T-helper 1 cell (primary cell): ENCODE measurements around the gene NDST1.

ENCODE experiments used
- DNase-seq, 5 donors: peaks; one replicate each; pipeline ENCODE4 v3.0.0-alpha.2; 2012 to 2020

NDST1 gene

DNA sequence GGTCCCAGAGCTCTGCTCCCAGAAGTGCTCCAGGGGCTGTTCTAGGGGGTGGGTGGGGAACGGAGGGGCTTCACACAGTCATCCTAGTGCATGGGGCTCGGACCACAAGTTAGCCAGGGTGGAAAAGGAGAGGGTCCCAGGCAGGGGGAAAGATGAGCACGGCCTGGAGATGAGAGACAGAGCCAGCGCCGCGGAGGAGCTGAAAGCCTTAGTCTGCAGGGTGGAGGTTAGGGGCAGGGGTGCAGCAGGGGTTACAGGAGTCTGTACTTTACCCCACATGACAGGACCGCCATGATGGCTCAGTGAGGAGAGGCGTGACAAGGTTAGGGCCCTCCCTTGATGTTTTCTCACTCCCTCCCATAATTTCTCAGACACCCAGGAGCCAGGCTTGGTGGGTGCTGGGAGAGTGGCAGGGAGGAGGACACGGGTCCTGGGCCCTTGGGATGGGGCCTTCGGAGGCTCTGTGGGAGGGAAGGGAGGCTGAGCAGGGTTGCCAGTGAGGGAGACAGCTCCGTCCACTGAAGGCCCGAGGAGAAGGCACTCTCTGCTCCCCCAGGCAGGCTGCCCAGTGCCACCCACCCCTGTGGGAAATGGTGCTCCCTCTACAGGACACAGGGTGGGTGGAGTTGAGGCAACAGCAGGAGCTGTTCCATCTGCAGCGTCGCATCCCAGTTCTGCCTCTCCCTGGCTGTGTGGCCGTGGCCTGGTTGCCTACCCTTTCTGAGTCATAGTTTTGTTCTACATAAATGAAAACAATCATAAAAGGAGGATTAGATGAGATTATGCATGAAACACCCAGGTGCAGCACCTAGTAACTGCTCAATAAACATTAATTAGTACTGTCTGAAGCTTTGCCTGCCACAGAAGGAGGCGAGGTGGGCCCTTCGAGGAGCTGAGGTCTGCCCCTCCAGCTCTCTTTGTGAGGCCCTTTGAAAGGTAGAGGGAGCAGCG is 66.2 kb downstream of the NDST1 start:
- DNase-seq = no peak

DNA sequence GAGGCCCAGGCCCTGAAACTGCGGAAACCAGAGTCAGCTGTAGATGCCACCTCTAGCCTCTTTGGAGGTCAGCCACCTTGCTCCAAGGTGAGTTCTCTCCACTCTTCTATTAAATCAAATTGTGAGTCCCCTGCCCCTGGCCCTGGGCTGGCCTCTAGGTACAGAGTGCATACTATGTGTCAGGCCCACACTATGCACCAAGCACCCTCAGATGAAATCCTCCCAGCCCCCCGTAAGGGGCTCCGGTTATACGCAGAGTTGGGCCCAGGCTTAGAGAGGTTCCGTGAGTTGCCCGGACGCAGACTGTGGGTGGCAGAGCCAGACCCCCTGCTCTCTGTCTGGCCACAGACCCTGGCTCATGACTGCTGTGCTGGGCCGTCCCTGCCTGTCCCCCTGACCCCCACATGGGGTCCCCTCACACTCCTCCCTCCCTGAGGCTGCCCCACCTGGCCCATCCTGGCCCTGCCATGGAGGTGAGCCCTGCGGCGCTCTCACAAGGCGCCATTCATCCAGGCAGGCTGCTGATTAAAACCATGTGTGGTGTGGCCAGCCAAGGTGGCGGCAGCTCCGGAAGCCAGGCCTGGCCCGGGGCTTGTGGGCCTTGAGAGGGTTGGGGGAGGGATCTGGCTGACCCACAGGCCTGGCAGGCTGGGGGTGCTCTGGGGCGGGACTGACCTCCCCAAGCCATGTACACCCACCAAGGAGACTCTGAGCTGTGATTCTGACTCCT is 67.1 kb downstream of the NDST1 start:
- DNase-seq = no peak

DNA sequence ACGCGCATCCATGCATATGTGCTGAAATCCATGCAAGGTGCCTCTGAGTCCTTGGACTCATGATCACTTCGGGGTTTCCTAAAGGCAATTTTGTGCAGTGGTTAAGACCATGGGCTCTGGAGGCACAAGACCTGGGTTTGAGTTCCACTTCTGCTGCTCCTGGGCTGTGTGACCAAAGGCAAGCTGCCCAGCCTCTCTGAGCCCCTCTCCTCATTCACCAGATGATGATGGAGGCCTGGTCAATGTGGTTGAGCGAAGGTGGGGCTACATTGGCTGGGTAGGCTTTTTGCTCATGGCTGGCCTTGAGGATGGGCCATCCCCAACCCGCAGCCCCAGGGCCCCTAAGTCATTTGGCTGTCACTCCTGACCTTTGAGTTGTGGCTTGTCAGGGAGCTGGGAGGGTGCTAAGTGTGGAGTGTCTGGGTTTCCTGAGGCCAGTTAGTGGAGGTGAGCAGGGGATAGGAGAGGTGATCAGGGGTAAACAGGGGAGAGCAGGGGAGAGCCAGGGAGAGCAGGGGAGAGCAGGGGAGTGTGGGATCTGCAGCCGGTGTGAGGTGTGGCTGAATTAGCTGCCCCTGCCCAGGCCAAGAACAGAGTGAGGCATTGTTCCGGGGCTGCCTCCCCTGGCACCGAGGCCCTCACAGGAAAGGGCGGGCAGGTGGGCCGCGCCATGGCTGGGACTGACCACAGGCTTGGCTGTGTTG is 68.0 kb downstream of the NDST1 start:
- no peak for DNase-seq

DNA sequence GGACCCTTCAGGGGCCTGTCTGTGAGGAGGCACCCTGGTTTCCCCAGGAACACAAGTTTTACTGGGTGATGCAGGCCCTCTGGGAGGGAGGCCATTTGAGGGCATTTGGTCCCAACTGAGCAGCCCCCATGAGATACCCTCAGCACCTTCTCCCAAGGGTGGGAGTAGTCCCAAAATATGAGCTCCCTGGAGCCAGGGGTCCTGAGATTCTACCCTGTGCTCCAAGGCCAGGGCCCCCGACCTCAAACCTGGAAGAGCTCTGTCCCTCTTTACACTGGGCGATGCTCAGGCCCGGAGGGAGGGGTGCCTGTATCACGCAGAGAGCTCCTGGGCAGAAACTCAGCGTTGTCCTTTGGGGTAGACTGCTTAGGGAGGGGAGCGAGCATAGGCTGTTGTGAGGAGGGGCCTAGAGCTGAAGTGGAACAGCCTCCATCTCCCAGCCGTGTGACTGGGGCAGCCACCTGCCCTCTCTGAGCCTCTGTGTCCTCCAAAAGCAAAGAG is 68.6 kb downstream of the NDST1 start:
- no peak for DNase-seq

DNA sequence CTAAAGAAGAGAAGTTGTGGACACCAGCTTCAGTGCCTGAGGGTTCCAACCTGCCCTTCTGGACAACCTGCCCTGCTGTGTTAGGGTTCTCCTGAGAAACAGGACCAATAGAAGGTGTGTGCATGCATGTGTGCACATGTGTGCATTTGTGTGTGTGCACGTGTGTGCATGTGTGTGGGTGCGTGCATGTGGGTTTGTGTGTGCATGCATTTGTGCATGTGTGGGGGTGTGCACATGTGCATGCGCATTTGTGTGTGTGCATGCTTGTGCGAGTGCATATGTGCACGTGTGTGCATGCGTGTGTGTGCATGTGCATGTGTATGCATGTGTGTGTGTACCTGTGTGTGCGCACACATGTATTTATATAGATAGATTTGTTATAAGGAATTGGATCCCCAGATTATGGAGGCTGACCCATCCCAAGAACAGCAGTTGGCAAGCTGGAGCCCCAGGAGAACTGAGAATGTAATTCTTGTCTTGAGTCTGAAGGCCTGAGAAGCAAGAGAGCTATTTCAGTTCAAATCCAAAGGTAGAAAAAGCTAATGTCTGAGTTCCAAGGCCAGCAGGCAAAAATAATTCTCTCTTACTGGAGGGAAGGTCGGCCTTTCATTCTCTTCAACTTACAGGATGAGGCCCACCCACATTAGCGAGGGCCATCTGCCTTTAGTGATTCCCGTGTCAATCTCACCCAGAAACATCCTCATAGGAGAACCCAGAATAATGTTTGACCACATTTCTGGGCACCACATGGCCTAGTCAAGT is 69.6 kb downstream of the NDST1 start:
- no peak for DNase-seq

DNA sequence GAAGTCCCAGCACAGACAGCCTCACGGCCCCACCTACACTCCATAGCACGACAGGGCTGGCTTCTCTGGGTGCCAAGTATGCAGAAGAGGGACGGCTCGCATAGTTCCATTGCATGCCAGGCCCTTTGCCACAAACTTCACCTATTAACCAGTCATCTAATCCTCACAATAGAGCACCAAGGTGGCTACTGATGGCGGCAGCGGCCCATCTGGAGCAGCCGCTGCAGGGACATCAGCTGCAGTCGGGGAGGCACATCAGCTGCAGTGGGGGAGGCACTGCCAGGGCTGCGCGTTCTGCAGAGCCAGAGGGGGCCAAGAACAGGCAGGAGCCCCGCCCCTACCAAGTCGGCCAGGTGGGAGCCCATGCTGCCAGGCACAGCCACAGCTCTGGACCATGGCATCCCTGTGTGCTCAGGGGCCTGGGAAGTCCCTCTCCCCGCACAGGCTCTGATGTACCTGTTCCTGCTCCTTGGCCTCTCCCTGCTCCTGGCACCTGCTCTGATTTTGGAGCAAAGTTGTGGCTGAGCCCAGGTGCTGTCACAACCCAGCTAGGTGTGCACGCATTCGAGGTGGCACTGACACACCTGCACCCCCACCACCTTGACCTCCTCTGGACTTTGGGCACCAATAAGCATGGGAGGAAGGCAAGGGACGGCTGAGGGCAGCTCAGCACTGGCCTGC is 71.0 kb downstream of the NDST1 start:
- DNase-seq = no peak

DNA sequence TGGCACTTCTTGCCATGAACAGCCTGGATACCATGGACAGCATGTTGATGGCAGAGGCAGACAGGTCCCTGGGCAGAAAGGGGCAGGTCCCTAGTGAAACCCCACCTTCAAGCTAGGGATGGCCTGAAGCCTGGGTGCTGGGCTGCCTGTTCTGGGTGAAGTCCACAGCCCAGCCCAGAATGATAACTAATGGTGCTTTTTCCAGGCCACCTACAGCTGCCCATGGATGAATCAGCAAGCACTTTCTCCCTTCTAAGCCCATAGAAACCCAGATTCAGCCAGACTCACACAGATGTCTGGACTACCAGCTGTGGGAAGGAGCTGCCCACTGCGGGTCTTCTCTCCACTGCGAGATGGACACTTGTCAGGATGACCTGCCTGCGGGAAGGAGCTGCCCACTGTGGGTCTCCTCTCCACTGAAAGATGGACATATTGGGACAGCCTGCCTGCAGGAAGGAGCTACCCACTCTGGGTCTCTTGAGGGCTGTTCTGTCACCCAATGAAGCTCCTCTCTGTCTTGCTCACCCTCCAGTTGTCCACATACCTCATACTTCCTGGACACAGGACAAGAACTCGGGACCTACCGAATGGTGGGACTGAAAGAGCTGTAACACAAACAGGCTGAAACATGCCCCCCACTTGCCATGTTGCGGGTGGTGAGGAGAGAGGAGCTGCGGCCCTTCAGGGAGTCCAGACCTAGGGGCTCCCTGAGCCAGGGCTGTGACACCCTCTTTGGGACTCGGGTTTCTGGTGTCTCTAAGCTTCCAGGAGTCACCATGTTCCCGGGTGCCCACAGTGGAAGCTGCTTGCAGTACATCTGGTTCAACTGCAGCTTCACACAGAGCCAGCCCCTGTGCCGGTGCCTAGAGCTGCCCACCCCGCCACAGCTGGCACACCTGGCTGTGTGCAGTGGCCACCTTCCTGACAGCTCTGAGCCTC is 71.8 kb downstream of the NDST1 start:
- no peak for DNase-seq

DNA sequence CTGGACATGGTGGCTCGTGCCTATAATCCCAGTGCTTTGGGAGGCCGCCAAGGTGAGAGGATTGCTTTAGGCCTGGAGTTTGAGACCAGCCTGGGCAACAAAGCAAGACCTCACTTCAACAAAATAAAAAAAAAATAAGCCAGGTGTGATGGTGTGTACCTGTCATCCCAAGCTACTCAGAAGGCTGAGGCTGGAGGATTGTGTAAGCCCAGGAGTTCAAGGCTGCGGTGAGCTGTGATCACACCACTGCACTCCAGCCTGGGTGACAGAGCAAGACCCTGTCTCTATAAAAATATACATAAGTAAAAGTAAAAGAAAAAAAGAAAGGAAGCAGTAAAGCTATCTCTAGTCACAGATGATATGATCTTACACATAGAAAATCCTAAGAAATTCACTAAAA is 73.0 kb downstream of the NDST1 start:
- DNase-seq = no peak

DNA sequence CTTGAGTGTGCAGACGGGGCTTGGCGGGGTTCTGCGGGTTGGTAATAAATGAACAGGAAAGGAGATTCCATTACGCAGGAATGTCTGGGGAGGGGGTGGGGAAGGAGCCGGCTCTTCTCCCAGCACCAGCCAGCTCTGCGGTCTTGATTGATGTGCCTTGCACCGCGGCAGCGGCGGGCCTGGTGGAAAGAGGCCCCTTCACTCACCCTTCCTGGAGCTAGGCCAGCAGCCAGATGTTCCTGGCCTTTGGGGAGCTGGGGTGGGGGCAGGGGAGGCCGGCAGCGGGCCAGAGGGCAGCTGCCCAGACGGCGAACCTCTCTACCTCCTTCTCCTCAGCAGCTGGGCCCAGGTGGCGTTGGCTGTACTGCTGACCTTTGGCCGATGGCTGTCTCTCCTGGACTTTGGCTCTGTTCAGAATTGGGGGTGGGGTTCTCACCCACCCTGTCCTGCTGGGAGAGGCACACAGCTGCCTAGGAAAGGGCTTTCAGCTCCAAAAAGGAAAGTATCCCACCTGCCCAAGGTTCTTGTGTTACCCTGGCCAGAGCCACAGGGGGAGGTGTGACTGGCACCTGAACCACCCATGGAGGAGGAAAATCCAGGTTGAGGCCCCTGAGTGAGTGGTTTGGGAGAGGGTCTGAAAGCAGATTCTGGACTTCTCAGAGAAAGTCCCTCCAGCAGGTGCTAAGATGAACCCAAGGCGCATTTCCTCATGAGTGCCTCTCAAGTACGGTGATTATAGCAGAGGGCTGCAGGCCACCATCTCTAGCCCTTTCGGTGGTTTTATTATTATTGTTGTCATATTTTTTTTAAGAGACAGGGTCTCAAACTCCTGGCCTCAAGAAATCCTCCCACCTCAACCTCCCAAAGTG is 74.5 kb downstream of the NDST1 start:
- no peak for DNase-seq

DNA sequence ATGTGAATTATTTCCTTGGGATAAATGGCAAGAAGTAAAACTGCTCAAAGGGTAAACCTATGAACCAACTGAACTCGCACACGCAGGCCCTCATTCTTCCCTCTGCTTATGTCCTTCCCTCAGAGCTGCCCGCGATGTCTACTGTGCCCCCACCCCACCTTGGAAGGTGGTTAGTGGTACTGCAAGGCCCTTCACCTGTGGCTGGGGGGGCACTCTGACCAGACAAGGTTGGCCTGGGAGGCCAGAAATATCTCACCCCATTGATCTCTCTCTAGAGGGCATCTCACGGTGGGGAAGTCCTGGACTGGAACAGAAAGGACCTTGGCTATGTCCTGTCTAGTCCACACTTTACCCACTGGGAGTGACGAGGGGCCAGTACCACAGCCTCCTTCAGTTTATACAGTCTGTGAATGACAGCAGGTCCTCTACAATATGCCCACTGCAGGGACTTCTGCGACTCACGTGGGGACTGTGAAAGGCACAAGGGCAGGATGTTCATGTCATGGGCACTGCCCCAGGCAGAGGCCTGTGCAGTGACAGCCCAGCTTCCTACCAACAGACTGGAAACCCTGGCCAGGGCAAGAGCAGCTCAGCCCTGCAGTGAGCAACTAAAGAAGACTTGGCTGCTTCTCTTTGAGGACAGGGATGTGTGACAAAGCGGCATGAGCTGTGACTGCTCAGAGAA is 75.8 kb downstream of the NDST1 start:
- no peak for DNase-seq

DNA sequence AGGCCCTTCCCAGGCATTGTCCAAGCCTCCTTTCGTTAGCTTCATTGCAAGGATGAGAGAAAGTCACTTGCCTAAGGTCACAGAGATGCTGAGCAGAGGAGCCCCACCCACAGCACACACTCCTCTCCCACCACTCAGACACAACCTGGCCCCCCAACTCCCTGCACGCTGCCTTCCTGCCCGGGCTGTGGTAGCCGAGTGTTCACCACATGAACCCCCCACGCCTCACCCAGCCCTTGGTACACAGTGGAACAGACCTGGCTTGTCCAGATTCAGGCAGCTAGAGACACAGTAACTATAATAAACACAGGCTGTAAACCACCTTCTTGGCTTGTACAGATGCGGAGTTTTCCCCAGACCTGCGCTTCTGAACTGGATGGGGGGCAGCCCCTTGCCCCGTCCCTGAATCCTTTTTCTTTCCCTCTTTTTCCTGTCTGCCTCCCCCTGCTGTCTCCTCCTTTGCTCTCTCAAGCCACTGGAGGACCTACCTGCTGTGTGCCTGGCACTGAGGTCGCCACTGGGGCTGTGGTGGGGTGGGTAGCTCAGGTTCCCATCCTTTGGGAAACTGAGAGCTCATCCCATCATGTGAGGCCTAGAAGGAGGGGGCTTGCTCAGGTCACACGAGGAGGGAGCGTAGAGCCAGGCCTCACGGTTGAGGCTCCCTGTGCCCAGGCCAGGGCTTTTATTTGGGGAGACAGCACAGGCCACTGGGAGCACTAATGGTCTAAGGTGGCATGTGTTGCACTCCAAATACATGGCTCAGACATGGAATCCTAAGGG is 76.8 kb downstream of the NDST1 start:
- no peak for DNase-seq

DNA sequence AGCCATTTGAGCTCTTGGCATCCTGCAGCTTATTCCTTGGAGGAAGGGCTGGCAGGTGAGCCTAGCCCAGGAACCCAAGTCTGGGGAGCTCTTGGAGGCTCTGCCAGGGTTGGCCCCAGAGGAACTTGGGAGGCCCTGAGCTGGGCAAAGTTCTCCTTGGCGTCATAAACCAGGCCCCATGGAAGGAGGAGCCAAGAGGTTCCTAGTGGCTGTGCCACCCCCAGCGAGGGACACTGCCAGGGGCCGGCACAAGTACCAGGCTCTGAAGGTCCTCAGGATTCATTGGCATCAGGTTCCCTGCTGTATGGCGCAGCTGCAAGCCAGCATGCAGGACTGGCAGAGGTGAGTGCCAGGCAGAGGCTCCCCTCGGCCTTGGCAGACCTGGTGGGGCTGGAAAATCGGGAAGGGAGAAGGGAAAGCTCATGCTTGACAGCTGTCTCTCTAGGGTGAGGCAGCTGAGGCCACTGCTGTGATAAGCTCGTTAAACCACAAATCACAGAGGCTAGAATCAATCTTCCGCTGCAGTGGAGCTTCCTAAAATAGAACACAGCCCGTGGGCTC is 77.9 kb downstream of the NDST1 start:
- DNase-seq = no peak

DNA sequence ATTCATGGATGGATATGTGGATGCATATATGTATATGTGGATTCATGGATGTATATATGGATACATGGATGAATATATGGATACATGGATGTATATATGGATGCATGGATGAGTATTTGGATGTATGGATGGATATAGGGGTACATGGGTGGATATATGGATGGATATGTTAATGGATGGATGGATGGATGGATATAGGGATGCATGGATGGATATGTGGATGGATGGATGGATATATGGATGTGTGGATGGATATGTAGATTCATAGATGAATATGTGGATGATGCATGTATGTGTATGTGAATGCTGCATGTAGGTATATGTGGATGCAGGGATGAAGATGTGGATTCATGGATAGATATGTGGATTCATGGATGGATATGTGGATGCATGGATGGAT is 79.1 kb downstream of the NDST1 start:
- DNase-seq = no peak

DNA sequence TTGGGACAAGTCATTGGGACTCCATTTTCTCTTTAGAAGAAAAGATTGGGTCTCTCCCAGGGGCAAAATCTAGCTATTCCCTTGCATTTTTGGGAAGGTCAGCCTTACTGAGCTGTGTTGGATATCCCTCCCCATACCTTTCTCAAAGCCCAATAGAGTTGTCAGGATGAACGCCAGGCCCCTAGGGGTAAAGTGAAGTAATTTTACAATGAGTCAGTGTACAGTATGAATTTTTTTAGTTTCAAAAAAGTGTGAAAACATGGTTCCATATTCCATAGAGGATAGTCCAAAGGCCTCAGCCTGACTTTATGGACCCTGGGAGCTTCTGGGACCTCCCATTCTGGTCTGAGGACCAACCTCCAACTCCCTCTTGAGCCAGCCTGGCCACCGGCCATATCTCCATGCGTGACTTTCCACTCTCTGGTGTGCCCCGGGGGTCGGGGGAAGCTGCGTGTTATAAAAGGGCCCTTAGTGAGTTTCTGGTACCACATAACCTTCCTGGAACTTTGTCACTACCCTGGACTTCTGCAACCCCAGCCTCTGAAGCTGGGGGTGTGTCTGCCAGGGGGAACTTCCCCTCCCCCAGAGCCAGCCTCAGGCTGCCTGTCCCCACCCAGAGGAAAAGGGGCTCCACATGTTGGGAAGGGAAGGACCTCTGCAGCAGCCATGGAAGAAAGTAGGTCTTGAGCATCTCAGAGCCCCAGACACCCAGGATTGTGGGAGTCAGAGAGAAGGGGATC is 80.1 kb downstream of the NDST1 start:
- DNase-seq = no peak

DNA sequence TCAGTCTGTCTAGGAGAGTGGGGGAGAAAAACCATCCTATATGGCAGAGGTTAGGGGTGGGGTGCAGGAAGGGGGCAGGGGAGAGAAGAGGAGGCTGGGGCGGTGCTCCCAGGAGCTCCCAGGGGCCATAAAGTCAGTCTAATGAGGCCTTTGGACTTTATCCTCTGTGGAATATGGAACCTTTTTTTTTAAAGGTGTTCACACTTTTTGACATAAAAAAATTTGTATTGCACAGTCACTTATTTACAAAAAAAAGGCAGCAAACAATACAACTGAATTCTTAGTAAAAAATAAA is 80.6 kb downstream of the NDST1 start:
- DNase-seq = no peak

DNA sequence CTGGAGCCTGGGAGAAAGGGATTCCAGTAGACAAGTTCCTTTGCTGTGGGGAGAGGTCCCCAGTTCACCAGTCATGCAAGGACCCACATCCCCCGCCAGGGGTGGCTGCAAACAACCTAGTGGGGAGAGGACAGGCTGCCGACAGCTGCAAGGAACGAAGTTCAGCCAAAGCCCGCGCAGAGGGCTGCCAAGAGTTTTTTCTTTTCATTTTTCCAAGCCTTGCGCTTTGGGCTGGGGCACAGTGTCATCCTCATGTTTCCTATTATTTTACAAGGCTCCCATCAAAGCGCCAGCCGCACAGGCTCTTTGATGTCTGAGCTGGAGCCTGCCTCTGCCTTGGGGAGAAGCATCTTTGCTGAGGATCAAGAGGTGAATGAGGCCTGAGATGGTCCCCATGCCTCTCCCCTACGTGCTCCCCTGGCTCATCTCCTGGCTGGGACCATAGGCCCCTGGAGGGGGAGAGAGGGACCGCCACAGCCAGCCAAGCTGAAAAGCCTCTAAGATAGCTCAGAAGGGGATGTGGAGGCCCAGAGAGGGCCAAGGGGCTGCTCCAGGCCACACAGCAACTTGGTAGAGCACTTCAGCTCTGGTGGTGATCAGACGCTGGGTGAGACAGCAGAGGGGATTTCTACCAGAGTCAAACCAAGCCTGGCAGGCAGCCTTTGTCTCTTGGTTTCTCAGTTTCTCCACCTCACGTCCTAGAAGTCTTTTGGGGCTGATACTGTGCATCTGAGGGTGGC is 82.1 kb downstream of the NDST1 start:
- no peak for DNase-seq
